ENCODE measurements around the gene PUSL1.

The PUSL1 gene

GRCh38 chr1:1358433-1359271 is 50.3 kb downstream of the PUSL1 start, which contains the start of gene MXRA8:
Gene MXRA8, minus strand, starts transcription at chr1:1358555. Its CDS starts 51 bp downstream, at chr1:1358504.
- Histone ChIP-seq H3K27me3 (replicated peaks; ENCODE audit: control insufficient read depth, insufficient read depth, low read length) (no peaks in the 10 kb centered on the region; the same call in 1 of the 2 replicates), H3K4me3 (replicated peaks; ENCODE audit: low read depth, low read length) (no peak within 1 kb of the TSS), H3K36me3 (ENCODE audit: control insufficient read depth, insufficient read depth, low read length) (no peaks in the 10 kb centered on the region)
- TF ChIP-seq, protein P1, sequence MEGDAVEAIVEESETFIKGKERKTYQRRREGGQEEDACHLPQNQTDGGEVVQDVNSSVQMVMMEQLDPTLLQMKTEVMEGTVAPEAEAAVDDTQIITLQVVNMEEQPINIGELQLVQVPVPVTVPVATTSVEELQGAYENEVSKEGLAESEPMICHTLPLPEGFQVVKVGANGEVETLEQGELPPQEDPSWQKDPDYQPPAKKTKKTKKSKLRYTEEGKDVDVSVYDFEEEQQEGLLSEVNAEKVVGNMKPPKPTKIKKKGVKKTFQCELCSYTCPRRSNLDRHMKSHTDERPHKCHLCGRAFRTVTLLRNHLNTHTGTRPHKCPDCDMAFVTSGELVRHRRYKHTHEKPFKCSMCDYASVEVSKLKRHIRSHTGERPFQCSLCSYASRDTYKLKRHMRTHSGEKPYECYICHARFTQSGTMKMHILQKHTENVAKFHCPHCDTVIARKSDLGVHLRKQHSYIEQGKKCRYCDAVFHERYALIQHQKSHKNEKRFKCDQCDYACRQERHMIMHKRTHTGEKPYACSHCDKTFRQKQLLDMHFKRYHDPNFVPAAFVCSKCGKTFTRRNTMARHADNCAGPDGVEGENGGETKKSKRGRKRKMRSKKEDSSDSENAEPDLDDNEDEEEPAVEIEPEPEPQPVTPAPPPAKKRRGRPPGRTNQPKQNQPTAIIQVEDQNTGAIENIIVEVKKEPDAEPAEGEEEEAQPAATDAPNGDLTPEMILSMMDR (IDR thresholded peaks at IDR 0.05; ENCODE audit: insufficient read depth, low read length, poor library complexity, severe bottlenecking), result no peak
- DNase-seq (ENCODE audit: extremely low read depth, insufficient read length), result peak; percentile 7

- no peaks in the 10 kb centered on the region; the same call in 1 of the 2 replicates for H3K27me3 ChIP-seq (replicated peaks; ENCODE audit: control insufficient read depth, insufficient read depth, low read length)
- no peak overlapping the region for H3K4me3 ChIP-seq (replicated peaks; ENCODE audit: low read depth, low read length)
- TF ChIP-seq, protein P1 (IDR thresholded peaks at IDR 0.05; ENCODE audit: insufficient read depth, low read length, poor library complexity, severe bottlenecking), result no peak
- peak; percentile 8 for DNase-seq (ENCODE audit: extremely low read depth, insufficient read length)
- no peaks in the 10 kb centered on the region for H3K36me3 ChIP-seq (ENCODE audit: control insufficient read depth, insufficient read depth, low read length)
Measured at GRCh38 chr1:1359308-1359663, 50.9 kb downstream of the PUSL1 start.

- no peak for DNase-seq (ENCODE audit: extremely low read depth, insufficient read length)
- Histone ChIP-seq H3K4me3 (replicated peaks; ENCODE audit: low read depth, low read length) (no peak overlapping the region), H3K27me3 (replicated peaks; ENCODE audit: control insufficient read depth, insufficient read depth, low read length) (no peaks in the 10 kb centered on the region), H3K36me3 (ENCODE audit: control insufficient read depth, insufficient read depth, low read length) (no peaks in the 10 kb centered on the region)
- TF ChIP-seq, protein P1 (IDR thresholded peaks at IDR 0.05; ENCODE audit: insufficient read depth, low read length, poor library complexity, severe bottlenecking), result no peak
Measured at GRCh38 chr1:1359664-1360468, 51.5 kb downstream of the PUSL1 start.

- DNase-seq (ENCODE audit: extremely low read depth, insufficient read length), result no peak
- Histone ChIP-seq H3K27me3 (replicated peaks; ENCODE audit: control insufficient read depth, insufficient read depth, low read length) (no peaks in the 10 kb centered on the region), H3K36me3 (ENCODE audit: control insufficient read depth, insufficient read depth, low read length) (no peaks in the 10 kb centered on the region), H3K4me3 (replicated peaks; ENCODE audit: low read depth, low read length) (no peak overlapping the region)
- TF ChIP-seq, protein P1 (IDR thresholded peaks at IDR 0.05; ENCODE audit: insufficient read depth, low read length, poor library complexity, severe bottlenecking), result no peak
Measured at GRCh38 chr1:1360506-1361169, 52.2 kb downstream of the PUSL1 start.

Measured in GM06990 (cell line).